GM21576 (cell line): Measurements from ENCODE around the gene LIF.

Source experiments
- ATAC-seq: cut with Tn5 transposase; IDR thresholded peaks from one replicate; pipeline ENCODE4 v1.9.1; 2021; ENCODE audit warnings: mild to moderate bottlenecking, moderate library complexity; ENCODE audit not compliant: unreplicated experiment

The LIF gene

GRCh38 chr22:30265131-30265720 lies 18.7 kb upstream of the LIF start:
- ATAC-seq, result no peak

GRCh38 chr22:30263883-30264282 lies 17.3 kb upstream of the LIF start:
- ATAC-seq, result no peak

- ATAC-seq, result no peak
Measured at GRCh38 chr22:30262917-30263741, 16.6 kb upstream of the LIF start.

- ATAC-seq, result no peak
Measured at GRCh38 chr22:30262112-30262511, 15.6 kb upstream of the LIF start.

- no peak for ATAC-seq
Measured at GRCh38 chr22:30261134-30261533, 14.6 kb upstream of the LIF start.

GRCh38 chr22:30260682-30261081 lies 14.1 kb upstream of the LIF start:
- no peak for ATAC-seq

GRCh38 chr22:30260276-30260675 lies 13.7 kb upstream of the LIF start:
- no peak for ATAC-seq

GRCh38 chr22:30254314-30254713 lies 7.8 kb upstream of the LIF start:
- ATAC-seq, result no peak

GRCh38 chr22:30253205-30253852 lies 6.8 kb upstream of the LIF start:
- ATAC-seq, result no peak

GRCh38 chr22:30252411-30253204 lies 6.0 kb upstream of the LIF start:
- ATAC-seq, result no peak

GRCh38 chr22:30251711-30252110 lies 5.2 kb upstream of the LIF start:
- ATAC-seq, result no peak

GRCh38 chr22:30250661-30251267 lies 4.2 kb upstream of the LIF start:
- ATAC-seq, result no peak

- no peak for ATAC-seq
Measured at GRCh38 chr22:30250039-30250565, 3.5 kb upstream of the LIF start.

- ATAC-seq, result no peak
Measured at GRCh38 chr22:30249049-30250038, 2.8 kb upstream of the LIF start.

GRCh38 chr22:30248484-30248883 lies 1.9 kb upstream of the LIF start:
- no peak for ATAC-seq

- no peak for ATAC-seq
Measured at GRCh38 chr22:30247974-30248373, 1.4 kb upstream of the LIF start.

GRCh38 chr22:30247561-30247960 lies 1.0 kb upstream of the LIF start:
- no peak for ATAC-seq

- no peak for ATAC-seq
Measured at GRCh38 chr22:30246814-30247376, 336 bp upstream of the LIF start.
